A549 (cell line): ENCODE measurements around the gene SRCAP. TPM values are rescaled to one million over a fixed set of nuclear protein-coding genes. Genes with fewer than 3 reads are reported as not detected.
"Not testable (repeated sequence)": the region's sequence is repeated elsewhere in the genome, so short reads cannot be mapped to it uniquely, and the experiment has no call there.

Experiments used
- ATAC-seq, 2 experiments: fragments of 200-7000 bp in 1 of 2; fragments of >200 bp in 1 of 2; cut with Nextera tagmentation in 1 of 2; cut with Tn5 transposase in 1 of 2; 3 replicates each; pipeline versions ENCODE4 v1.8.0 to v1.9.1; 2018 to 2020; ENCODE audit warnings: mild to moderate bottlenecking in 1 of 2, moderate library complexity in 1 of 2
- CTCF ChIA-PET: fragments of 300-600 bp; sonication (Branson Sonifier 250); formaldehyde crosslinking; extraction: SDS; loops from one replicate; lab custom pipeline; 2021; ENCODE audit warnings: antibody characterized with exemption, inconsistent platforms; lab: Yijun Ruan, JAX
- POLR2A ChIA-PET: fragments of 350-600 bp; formaldehyde crosslinking; extraction: SDS; loops from one replicate; lab custom pipeline; 2021; ENCODE audit warnings: antibody characterized with exemption, inconsistent platforms; lab: Yijun Ruan, JAX
- DNase-seq, 2 experiments: peaks; one replicate each; pipeline versions ENCODE4 v3.0.0 to v3.0.0-alpha.2; 2011 to 2016; ENCODE audit warnings: low read depth in 1 of 2, low spot score in 1 of 2
- FAIRE-seq: peaks from 2 replicates; lab custom pipeline; 2011; peaks lifted over from hg19 to GRCh38; lab: Jason Lieb, UNC
- H3K27ac ChIP-seq, 2 experiments: fragments of >200 bp; sonication (Bioruptor Twin); formaldehyde crosslinking; 3 replicates each; pipeline ENCODE4 v1.5.1; 2016 to 2017
- H3K4me1 ChIP-seq: fragments of >200 bp; sonication (Bioruptor Twin); formaldehyde crosslinking; 3 replicates; pipeline ENCODE4 v1.6.1; 2016
- H3K4me2 ChIP-seq: fragments of >200 bp; sonication (Bioruptor Twin); formaldehyde crosslinking; 3 replicates; pipeline ENCODE4 v1.6.1; 2016
- H3K4me3 ChIP-seq: fragments of >200 bp; sonication (Bioruptor Twin); formaldehyde crosslinking; 3 replicates; pipeline ENCODE4 v1.5.1; 2016
- H3K9me3 ChIP-seq: fragments of >200 bp; sonication (Bioruptor Twin); formaldehyde crosslinking; 3 replicates; pipeline ENCODE4 v1.6.1; 2016
- CBX2 ChIP-seq: fragments of 200-600 bp; sonication (generic); IDR thresholded peaks from 2 replicates; pipeline ENCODE4 v1.6.1; 2016; ENCODE audit warnings: low read depth, mild to moderate bottlenecking, borderline replicate concordance
- CBX8 ChIP-seq: fragments of 200-600 bp; sonication (generic); IDR thresholded peaks from 2 replicates; pipeline ENCODE4 v1.6.1; 2016
- CHD4 ChIP-seq: fragments of 200-600 bp; sonication (generic); IDR thresholded peaks from 2 replicates; pipeline ENCODE4 v1.6.1; 2016; ENCODE audit warnings: antibody characterized with exemption, mild to moderate bottlenecking, borderline replicate concordance
- FOSB ChIP-seq: fragments of 250-450 bp; sonication (Bioruptor Pico); IDR thresholded peaks from 2 replicates; pipeline ENCODE4 v1.5.0; 2020; ENCODE audit warnings: mild to moderate bottlenecking, moderate library complexity
- GATA3 ChIP-seq: IDR thresholded peaks from 2 replicates; pipeline ENCODE4 v1.6.1; 2012; ENCODE audit warnings: borderline replicate concordance
- HEYL ChIP-seq: fragments of 250-450 bp; sonication (Bioruptor Pico); IDR thresholded peaks from 2 replicates; pipeline ENCODE4 v1.8.0; 2021; ENCODE audit warnings: mild to moderate bottlenecking, moderate library complexity
- MAFK ChIP-seq: fragments of 450-650 bp; IDR thresholded peaks from 2 replicates; pipeline ENCODE4 v1.6.1; 2014; ENCODE audit not compliant: partially characterized antibody
- MAZ ChIP-seq: fragments of 150-350 bp; IDR thresholded peaks from 2 replicates; pipeline ENCODE4 v1.6.1; 2014; ENCODE audit warnings: antibody characterized with exemption, low read depth, low read length, borderline replicate concordance
- RCOR1 ChIP-seq: fragments of 150-350 bp; IDR thresholded peaks from 2 replicates; pipeline ENCODE4 v1.6.1; 2014; ENCODE audit warnings: antibody characterized with exemption, low read length, low read depth
- RFX5 ChIP-seq: fragments of 450-650 bp; IDR thresholded peaks from 2 replicates; pipeline ENCODE4 v1.7.1; 2014; ENCODE audit warnings: antibody characterized with exemption, mild to moderate bottlenecking, moderate library complexity
- SREBF2 ChIP-seq: fragments of 450-650 bp; IDR thresholded peaks from 2 replicates; pipeline ENCODE4 v1.6.1; 2014; ENCODE audit warnings: mild to moderate bottlenecking, moderate library complexity
- WGBS: methylation state at CpG from one replicate; pipeline ENCODE4 v1.1.6; 2017; ENCODE audit errors: missing lambda C conversion rate; 5-methylcytosine and 5-hydroxymethylcytosine counted together
- polyA plus RNA-seq, 4 experiments: library from polyadenylated mRNA; depleted of rRNA in 3 of 4; stranded (reverse); fragments of >200 nt; fragmentation: RNase III in 1 of 4; extraction: RNeasy Plus Mini Kit Qiagen cat#74134 plus additional on column Dnase treatment in 1 of 4; gene quantifications; 2 replicates in 3 of 4; 3 replicates in 1 of 4; pipeline ENCODE4 v1.2.3, GENCODE V29; 2011 to 2017
- TF ChIP-seq, protein P1 (sequence below): fragments of 250-450 bp; sonication (Bioruptor Pico); IDR thresholded peaks from 2 replicates; pipeline ENCODE4 v1.5.0; 2021; ENCODE audit warnings: mild to moderate bottlenecking, moderate library complexity, borderline replicate concordance
- TF ChIP-seq, protein P2 (sequence below): fragments of 450-650 bp; IDR thresholded peaks from 2 replicates; pipeline ENCODE4 v1.6.1; 2014; ENCODE audit warnings: antibody characterized with exemption
- TF ChIP-seq, protein P3 (sequence below): fragments of 200-600 bp; sonication (generic); IDR thresholded peaks from 2 replicates; pipeline ENCODE4 v1.6.1; 2016; ENCODE audit warnings: antibody characterized with exemption, mild to moderate bottlenecking, moderate library complexity
- TF ChIP-seq, protein P4 (sequence below): IDR thresholded peaks from 2 replicates; pipeline ENCODE4 v1.6.1; 2012; ENCODE audit warnings: low read depth, borderline replicate concordance

SRCAP gene
- polyA plus RNA-seq, 2 of the 4 experiments (the other 2 are of a cell fraction) = 6.2 to 19.9 TPM

DNA sequence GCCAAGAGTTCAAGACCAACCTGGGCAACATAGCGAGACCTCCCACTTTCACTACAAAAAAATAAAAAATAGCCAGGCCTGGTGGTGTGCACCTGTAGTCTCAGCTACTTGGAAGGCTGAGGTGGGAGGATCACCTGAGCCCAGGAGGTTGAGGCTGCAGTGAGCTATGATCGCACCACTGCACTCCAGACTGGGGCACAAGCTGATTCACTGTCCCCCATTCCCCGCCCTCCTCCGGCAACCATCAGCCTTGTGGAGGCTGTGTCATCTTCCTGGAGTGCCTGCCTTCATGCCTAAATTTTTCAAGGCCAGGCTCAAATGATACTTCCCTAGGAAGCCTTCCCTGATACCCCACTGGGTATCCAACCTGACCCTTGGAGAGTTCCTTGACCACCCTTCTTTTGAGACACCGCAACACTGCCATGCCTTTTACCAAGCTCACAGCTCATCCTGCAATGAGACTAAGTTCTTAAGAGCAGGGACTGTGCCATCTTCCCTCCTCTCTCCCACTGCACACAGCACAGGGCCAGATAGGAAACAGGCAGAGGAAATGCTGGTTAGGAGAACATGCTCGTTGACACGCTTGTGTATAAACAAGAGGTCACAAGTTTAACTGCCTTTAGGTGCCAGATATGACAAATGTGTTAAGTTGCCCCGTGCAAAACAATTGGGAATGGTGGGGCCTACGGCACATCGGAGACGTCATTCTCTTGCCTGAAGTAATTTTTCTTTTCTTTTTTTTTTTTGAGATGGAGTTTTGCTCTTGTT is 3.9 kb upstream of the SRCAP start:
- ChIA-PET CTCF (interaction anchor here (0.6 to 5.1 kb wide), 12 partner anchors 10 to 265 kb away, joined by 3 to 39 read pairs (median 6); partner anchors contain the start of genes DCTPP1, FBRS and PRR14), POLR2A (interaction anchor here (1.0 to 2.6 kb wide), 3 partner anchors 36 to 80 kb away, joined by 3 to 14 read pairs (median 5); partner anchors contain the start of genes FBRS and PRR14)
- ATAC-seq = no peak
- peaks cover 3% of the 10 kb centered on the region; the same call in 2 of the 3 replicates for H3K4me1 ChIP-seq
- no peak overlapping the region for H3K4me3 ChIP-seq
- no peak for FAIRE-seq
- TF ChIP-seq, protein P1, sequence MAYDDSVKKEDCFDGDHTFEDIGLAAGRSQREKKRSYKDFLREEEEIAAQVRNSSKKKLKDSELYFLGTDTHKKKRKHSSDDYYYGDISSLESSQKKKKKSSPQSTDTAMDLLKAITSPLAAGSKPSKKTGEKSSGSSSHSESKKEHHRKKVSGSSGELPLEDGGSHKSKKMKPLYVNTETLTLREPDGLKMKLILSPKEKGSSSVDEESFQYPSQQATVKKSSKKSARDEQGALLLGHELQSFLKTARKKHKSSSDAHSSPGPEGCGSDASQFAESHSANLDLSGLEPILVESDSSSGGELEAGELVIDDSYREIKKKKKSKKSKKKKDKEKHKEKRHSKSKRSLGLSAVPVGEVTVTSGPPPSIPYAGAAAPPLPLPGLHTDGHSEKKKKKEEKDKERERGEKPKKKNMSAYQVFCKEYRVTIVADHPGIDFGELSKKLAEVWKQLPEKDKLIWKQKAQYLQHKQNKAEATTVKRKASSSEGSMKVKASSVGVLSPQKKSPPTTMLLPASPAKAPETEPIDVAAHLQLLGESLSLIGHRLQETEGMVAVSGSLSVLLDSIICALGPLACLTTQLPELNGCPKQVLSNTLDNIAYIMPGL (CRISPR knock-in tag) = no peak
- TF ChIP-seq RFX5 (no peak), MAZ (no peak), MAFK (no peak), SREBF2 (no peak), RCOR1 (no peak), CBX2 (no peak), CHD4 (no peak), HEYL (no peak), CBX8 (no peak), GATA3 (no peak), FOSB (CRISPR knock-in tag) (no peak)
- TF ChIP-seq, protein P2, sequence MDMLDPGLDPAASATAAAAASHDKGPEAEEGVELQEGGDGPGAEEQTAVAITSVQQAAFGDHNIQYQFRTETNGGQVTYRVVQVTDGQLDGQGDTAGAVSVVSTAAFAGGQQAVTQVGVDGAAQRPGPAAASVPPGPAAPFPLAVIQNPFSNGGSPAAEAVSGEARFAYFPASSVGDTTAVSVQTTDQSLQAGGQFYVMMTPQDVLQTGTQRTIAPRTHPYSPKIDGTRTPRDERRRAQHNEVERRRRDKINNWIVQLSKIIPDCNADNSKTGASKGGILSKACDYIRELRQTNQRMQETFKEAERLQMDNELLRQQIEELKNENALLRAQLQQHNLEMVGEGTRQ = no peak
- TF ChIP-seq, protein P3, sequence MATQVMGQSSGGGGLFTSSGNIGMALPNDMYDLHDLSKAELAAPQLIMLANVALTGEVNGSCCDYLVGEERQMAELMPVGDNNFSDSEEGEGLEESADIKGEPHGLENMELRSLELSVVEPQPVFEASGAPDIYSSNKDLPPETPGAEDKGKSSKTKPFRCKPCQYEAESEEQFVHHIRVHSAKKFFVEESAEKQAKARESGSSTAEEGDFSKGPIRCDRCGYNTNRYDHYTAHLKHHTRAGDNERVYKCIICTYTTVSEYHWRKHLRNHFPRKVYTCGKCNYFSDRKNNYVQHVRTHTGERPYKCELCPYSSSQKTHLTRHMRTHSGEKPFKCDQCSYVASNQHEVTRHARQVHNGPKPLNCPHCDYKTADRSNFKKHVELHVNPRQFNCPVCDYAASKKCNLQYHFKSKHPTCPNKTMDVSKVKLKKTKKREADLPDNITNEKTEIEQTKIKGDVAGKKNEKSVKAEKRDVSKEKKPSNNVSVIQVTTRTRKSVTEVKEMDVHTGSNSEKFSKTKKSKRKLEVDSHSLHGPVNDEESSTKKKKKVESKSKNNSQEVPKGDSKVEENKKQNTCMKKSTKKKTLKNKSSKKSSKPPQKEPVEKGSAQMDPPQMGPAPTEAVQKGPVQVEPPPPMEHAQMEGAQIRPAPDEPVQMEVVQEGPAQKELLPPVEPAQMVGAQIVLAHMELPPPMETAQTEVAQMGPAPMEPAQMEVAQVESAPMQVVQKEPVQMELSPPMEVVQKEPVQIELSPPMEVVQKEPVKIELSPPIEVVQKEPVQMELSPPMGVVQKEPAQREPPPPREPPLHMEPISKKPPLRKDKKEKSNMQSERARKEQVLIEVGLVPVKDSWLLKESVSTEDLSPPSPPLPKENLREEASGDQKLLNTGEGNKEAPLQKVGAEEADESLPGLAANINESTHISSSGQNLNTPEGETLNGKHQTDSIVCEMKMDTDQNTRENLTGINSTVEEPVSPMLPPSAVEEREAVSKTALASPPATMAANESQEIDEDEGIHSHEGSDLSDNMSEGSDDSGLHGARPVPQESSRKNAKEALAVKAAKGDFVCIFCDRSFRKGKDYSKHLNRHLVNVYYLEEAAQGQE = no peak
- TF ChIP-seq, protein P4, sequence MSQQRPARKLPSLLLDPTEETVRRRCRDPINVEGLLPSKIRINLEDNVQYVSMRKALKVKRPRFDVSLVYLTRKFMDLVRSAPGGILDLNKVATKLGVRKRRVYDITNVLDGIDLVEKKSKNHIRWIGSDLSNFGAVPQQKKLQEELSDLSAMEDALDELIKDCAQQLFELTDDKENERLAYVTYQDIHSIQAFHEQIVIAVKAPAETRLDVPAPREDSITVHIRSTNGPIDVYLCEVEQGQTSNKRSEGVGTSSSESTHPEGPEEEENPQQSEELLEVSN = no peak
- WGBS = 88% methylated on average over 11 of the region's 11 CpGs
- H3K27ac ChIP-seq = no peak overlapping the region
- no peak for DNase-seq
- no peak overlapping the region for H3K4me2 ChIP-seq
- H3K9me3 ChIP-seq = no peaks in the 10 kb centered on the region

DNA sequence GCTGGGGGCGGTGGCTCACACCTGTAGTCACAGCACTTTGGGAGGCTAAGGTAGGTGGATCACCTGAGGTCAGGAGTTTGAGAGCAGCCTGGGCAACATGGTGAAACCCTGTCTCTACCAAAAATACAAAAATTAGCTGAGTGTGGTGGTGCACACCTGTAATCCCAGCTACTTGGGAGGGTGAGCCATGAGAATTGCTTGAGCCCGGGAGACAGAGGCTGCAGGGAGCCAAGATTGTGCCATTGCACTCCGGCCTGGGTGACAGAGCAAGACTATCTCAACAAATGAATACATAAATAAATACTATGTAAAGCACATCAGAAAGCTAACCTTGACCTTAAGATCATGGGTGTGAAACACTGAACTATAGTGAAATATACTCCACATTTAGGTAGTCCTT is 2.3 kb upstream of the SRCAP start:
- H3K4me2 ChIP-seq, DNase-seq, H3K27ac ChIP-seq, FAIRE-seq, ATAC-seq, H3K9me3 ChIP-seq, H3K4me3 ChIP-seq: not testable (repeated sequence)
- peaks cover 15% of the 10 kb centered on the region for H3K4me1 ChIP-seq
- 100% methylated on average over 3 of the region's 3 CpGs for WGBS
- CTCF ChIA-PET = interaction anchor here (0.6 to 5.1 kb wide), 13 partner anchors 8 to 870 kb away, joined by 3 to 39 read pairs (median 4); partner anchors contain the start of genes DCTPP1, FBRS and PRR14
- POLR2A ChIA-PET = interaction anchor here (2.4 kb wide), 1 partner anchor 38 kb away, joined by 12 read pairs; the partner anchor contains the start of gene FBRS
